ENCODE results near the gene SMIM26. TPM values are rescaled to one million over a fixed set of nuclear protein-coding genes. Genes with fewer than 3 reads are reported as not detected.

The SMIM26 gene
- total RNA-seq, 2 donors from 2014 or later, result 153 to 169 TPM

DNA sequence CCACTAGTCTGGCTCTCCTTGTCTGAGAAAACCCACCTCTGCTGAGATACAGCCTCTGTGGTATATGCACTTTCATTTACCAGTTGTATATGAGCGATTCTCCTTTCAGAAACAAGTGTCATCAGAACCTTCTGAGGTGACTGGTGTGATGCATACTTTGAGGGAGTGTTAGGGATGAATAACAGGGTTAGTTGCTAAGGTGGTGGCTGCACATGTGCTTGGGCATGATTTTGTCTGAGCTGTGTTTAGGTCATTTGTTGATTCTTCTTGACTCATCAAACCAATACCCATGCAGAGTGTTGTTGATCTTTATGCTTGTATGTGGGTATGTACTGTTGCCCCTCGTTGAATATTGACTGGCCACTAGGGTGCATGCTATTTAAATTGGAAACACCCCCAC is 46.3 kb downstream of the SMIM26 start:
- intact Hi-C loops (cut with DNase I), result no loop called here
- Histone ChIP-seq H3K4me1 (replicated peaks) (peaks cover 3% of the 10 kb centered on the region), H3K4me3 (no peak overlapping the region), H3K27ac (no peak overlapping the region), H3K9me3 (no peaks in the 10 kb centered on the region), H3K36me3 (no peaks in the 10 kb centered on the region), H3K27me3 (replicated peaks; ENCODE audit: insufficient read depth) (no peaks in the 10 kb centered on the region)
- TF ChIP-seq CTCF (IDR thresholded peaks at IDR 0.05) (no peak), POLR2AphosphoS5 (IDR thresholded peaks at IDR 0.05) (no peak), POLR2A (IDR thresholded peaks at IDR 0.05) (no peak)
- no peak for DNase-seq (ENCODE audit: low spot score)
- 78% methylated on average over 2 of the region's 2 CpGs for WGBS

DNA sequence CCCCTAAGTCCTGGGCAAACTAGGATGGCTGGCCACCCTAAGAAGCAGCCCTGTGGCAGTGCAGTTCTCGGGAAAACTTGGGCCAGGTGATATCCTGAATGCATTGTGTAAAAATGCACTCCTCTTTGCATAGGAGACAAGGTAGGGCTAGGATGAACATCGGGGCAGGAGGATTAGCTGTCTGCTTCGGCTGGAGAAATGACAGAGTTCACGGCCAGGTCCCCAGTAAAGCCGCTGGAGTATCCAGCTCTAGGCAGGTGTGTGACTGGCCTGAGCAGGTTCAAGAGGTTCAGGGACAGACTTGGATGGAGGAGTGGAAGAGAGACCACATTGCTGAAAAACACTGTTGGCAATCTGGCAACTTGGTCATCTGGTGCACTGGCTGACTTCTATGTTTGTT is 47.0 kb downstream of the SMIM26 start:
- intact Hi-C loops (cut with DNase I), result no loop called here
- Histone ChIP-seq H3K4me3 (no peak overlapping the region), H3K36me3 (no peaks in the 10 kb centered on the region), H3K27me3 (replicated peaks; ENCODE audit: insufficient read depth) (no peaks in the 10 kb centered on the region), H3K4me1 (replicated peaks) (peaks cover 3% of the 10 kb centered on the region), H3K9me3 (no peaks in the 10 kb centered on the region), H3K27ac (no peak overlapping the region)
- TF ChIP-seq POLR2A (IDR thresholded peaks at IDR 0.05), result no peak
- no peak for TF ChIP-seq CTCF (IDR thresholded peaks at IDR 0.05)
- no peak for TF ChIP-seq POLR2AphosphoS5 (IDR thresholded peaks at IDR 0.05)
- no peak for DNase-seq (ENCODE audit: low spot score)
- 97% methylated on average over 5 of the region's 5 CpGs for WGBS

GRCh38 chr20:18615020-18615650 is 47.9 kb downstream of the SMIM26 start:
- no peaks in the 10 kb centered on the region for H3K27me3 ChIP-seq (replicated peaks; ENCODE audit: insufficient read depth)
- DNase-seq (ENCODE audit: low spot score), result no peak
- H3K4me3 ChIP-seq, result no peak overlapping the region
- 40% methylated on average over 5 of the region's 5 CpGs for WGBS
- H3K9me3 ChIP-seq, result no peaks in the 10 kb centered on the region
- no peaks in the 10 kb centered on the region for H3K36me3 ChIP-seq
- H3K4me1 ChIP-seq (replicated peaks), result peaks cover 3% of the 10 kb centered on the region
- intact Hi-C loops (cut with DNase I), result no loop called here
- TF ChIP-seq CTCF (IDR thresholded peaks at IDR 0.05) (no peak), POLR2A (IDR thresholded peaks at IDR 0.05) (no peak), POLR2AphosphoS5 (IDR thresholded peaks at IDR 0.05) (no peak)
- H3K27ac ChIP-seq, result no peak overlapping the region

Small RNAs within 50 kb of the gene (small RNA-seq; reads per million reads assigned to genes)
- 0 reads per million in 2 donors for gene RN7SL638P
- gene RNU6ATAC34P, result 0 reads per million in 2 donors

Other genes starting within 250 kb of the SMIM26 start
- gene DZANK1, start 100.4 kb upstream of the SMIM26 start, total RNA-seq, result 1 to 10 TPM; 2.0 to 7.1 TPM
- 10 to 100 TPM in 1 of 2 donors, 1 to 10 TPM in 1; 5.3 to 24.9 TPM for gene POLR3F, start 100.0 kb upstream of the SMIM26 start, total RNA-seq
- gene RBBP9, start 70.2 kb upstream of the SMIM26 start, total RNA-seq, result 10 to 100 TPM; 14.4 to 21.3 TPM
- 100 to 1,000 TPM in 1 of 2 donors, 10 to 100 TPM in 1; 64.4 to 127 TPM for gene SEC23B, start 59.5 kb upstream of the SMIM26 start, total RNA-seq
- 10 to 100 TPM; 31.2 to 51.6 TPM for gene DTD1, start 20.6 kb downstream of the SMIM26 start, total RNA-seq
- 1 to 10 TPM in 1 of 2 donors, not detected in 1; 2.3 TPM for gene SCP2D1, start 246.4 kb downstream of the SMIM26 start, total RNA-seq